Fibroblast of lung (primary cell): ENCODE results near the gene GNA12.

Experiments
- CTCF ChIP-seq, 2 donors: IDR thresholded peaks in 1 of 2; conservative IDR thresholded peaks in 1 of 2; 1 replicate in 1 of 2; 2 replicates in 1 of 2; pipeline ENCODE4 v1.5.1; 2011 to 2012; ENCODE audit warnings: low read length in 2 of 2, control low read depth in 1 of 2, inconsistent platforms in 1 of 2, low read depth in 1 of 2, mild to moderate bottlenecking in 1 of 2
- EZH2 ChIP-seq: IDR thresholded peaks from 2 replicates; pipeline ENCODE4 v1.5.1; 2012; ENCODE audit warnings: low read length, control low read depth, mild to moderate bottlenecking; ENCODE audit errors: missing control alignments

GRCh38 chr7:2834748-2835441 is 9.2 kb downstream of the GNA12 start:
- no peak for TF ChIP-seq CTCF (conservative IDR thresholded peaks at IDR 0.05 in 1 of 2, IDR thresholded peaks at IDR 0.05 in 1 of 2; ENCODE audit: low read depth in 1 of 2, low read length in 2 of 2)
- TF ChIP-seq EZH2, result no peak
